Fibroblast of lung (primary cell): ENCODE results near the gene PHF8.

Source experiments
- CTCF ChIP-seq, 2 donors: IDR thresholded peaks in 1 of 2; conservative IDR thresholded peaks in 1 of 2; 1 replicate in 1 of 2; 2 replicates in 1 of 2; pipeline ENCODE4 v1.5.1; 2011 to 2012; ENCODE audit warnings: low read length in 2 of 2, control low read depth in 1 of 2, inconsistent platforms in 1 of 2, low read depth in 1 of 2, mild to moderate bottlenecking in 1 of 2
- EZH2 ChIP-seq: IDR thresholded peaks from 2 replicates; pipeline ENCODE4 v1.5.1; 2012; ENCODE audit warnings: low read length, control low read depth, mild to moderate bottlenecking; ENCODE audit errors: missing control alignments

- TF ChIP-seq CTCF (conservative IDR thresholded peaks at IDR 0.05 in 1 of 2, IDR thresholded peaks at IDR 0.05 in 1 of 2; ENCODE audit: low read depth in 1 of 2, low read length in 2 of 2) (no peak), EZH2 (no peak)
These were observed 113.5 kb downstream of the PHF8 start for GRCh38 chrX:53930515-53931380.
